Loucy (cell line): ENCODE data around the gene C1RL.

Experiments
- EZH2phosphoT487 ChIP-seq: fragments of 200-600 bp; IDR thresholded peaks from 2 replicates; pipeline ENCODE4 v1.6.1; 2018; ENCODE audit warnings: antibody characterized with exemption, mild to moderate bottlenecking, moderate library complexity, borderline replicate concordance
- TF ChIP-seq, protein P1 (sequence below): fragments of 200-600 bp; sonication (generic); conservative IDR thresholded peaks from 2 replicates; pipeline ENCODE4 v1.5.1; 2014; ENCODE audit warnings: mild to moderate bottlenecking, antibody characterized with exemption, low read length

DNA sequence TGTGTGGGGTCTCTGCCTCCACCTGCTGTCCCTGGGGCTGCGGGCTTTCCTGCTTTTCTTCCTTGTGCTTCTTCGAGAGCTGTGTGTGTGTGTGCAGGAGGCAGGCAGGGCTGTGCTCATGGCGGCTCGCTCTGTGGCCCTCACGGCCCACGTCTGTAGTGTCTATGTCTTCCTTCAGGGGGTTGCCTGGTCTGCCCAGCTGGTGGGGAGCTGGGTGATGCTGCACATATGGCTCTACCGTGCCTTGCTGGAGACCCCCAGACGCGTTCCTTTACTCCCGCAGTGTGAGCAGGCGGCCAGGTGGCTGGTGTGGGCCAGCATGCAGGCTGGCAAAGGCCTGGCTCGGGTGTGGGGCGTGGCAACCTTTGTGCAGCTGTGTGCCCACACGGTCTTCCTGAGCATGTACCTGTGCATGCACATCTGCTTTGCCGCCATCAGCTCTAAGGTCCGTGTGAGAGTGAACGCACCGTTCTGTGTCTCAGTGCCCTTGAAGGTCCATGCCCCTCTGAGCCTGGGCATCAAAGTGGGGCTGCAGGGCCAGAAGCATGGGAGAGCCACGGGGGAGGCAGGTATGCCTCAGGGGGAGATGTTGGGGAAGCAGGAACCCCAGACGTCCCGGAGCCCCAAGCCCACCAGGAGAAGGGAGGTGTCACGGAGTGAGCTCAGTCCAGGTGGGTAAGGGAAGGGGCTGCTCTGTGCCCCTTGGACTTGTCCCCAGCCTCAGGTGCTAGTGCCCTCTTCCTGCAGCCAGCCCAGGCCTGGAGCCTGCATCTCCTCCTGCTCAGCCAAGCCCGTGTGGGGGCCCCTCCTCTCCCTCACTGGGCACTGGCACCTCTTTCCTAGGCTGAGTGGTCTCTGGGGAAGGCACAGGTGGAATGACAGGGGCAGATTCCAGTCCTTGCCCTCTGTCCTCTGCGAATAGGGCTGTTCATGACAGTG, 47.5 kb upstream of the C1RL start:
- TF ChIP-seq, protein P1, sequence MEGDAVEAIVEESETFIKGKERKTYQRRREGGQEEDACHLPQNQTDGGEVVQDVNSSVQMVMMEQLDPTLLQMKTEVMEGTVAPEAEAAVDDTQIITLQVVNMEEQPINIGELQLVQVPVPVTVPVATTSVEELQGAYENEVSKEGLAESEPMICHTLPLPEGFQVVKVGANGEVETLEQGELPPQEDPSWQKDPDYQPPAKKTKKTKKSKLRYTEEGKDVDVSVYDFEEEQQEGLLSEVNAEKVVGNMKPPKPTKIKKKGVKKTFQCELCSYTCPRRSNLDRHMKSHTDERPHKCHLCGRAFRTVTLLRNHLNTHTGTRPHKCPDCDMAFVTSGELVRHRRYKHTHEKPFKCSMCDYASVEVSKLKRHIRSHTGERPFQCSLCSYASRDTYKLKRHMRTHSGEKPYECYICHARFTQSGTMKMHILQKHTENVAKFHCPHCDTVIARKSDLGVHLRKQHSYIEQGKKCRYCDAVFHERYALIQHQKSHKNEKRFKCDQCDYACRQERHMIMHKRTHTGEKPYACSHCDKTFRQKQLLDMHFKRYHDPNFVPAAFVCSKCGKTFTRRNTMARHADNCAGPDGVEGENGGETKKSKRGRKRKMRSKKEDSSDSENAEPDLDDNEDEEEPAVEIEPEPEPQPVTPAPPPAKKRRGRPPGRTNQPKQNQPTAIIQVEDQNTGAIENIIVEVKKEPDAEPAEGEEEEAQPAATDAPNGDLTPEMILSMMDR: no peak
- no peak for TF ChIP-seq EZH2phosphoT487
